T-helper 17 cell (primary cell): ENCODE data around the gene CACNA1G. TPM values are rescaled to one million over a fixed set of nuclear protein-coding genes. Genes with fewer than 3 reads are reported as not detected.

Experiments
- ATAC-seq: fragments of 150-1000 bp; cut with Tn5 transposase; 2 replicates; pipeline ENCODE4 v1.10.0; 2021; ENCODE audit warnings: mild to moderate bottlenecking, moderate library complexity
- DNase-seq, 3 donors: peaks; one replicate each; pipeline versions ENCODE4 v3.0.0 to v3.0.0-alpha.2; 2020 to 2021
- H3K9me3 ChIP-seq: one replicate; pipeline ENCODE4 v1.7.0; 2013; ENCODE audit warnings: low read length, mild to moderate bottlenecking; ENCODE audit not compliant: control insufficient read depth, poor library complexity, severe bottlenecking
- H3K27ac Mint-ChIP-seq: one replicate; pipeline ENCODE4 v1.8.0; 2022; ENCODE audit warnings: mild to moderate bottlenecking, moderate library complexity, mixed read lengths
- H3K27me3 Mint-ChIP-seq: one replicate; pipeline ENCODE4 v1.8.0; 2022; ENCODE audit warnings: mixed read lengths
- H3K36me3 Mint-ChIP-seq: one replicate; pipeline ENCODE4 v1.8.0; 2022; ENCODE audit warnings: low read depth, mixed read lengths
- H3K4me1 Mint-ChIP-seq: one replicate; pipeline ENCODE4 v1.8.0; 2022; ENCODE audit warnings: mild to moderate bottlenecking, mixed read lengths
- H3K4me3 Mint-ChIP-seq: one replicate; pipeline ENCODE4 v1.8.0; 2022; ENCODE audit warnings: mild to moderate bottlenecking, moderate library complexity, mixed read lengths
- total RNA-seq, 4 donors: library from RNA in 2 of 4; stranded (reverse) in 2 of 4; gene quantifications; one replicate each; pipeline ENCODE4 v1.2.3 and lab custom pipeline; 2022 to 2026

CACNA1G gene
- total RNA-seq, 2 donors from 2014 or later = 0.05 to 0.18 TPM

GRCh38 chr17:50536683-50537646, 23.6 kb upstream of the CACNA1G start:
- DNase-seq (no peak), ATAC-seq (no peak)
- H3K27me3 Mint-ChIP-seq = peaks cover 35% of the 10 kb centered on the region
- no peaks in the 10 kb centered on the region for H3K9me3 ChIP-seq
- H3K4me3 Mint-ChIP-seq = no peak overlapping the region
- peaks cover 16% of the 10 kb centered on the region for H3K4me1 Mint-ChIP-seq
- peaks cover 2% of the 10 kb centered on the region for H3K36me3 Mint-ChIP-seq
- H3K27ac Mint-ChIP-seq = no peak overlapping the region

- H3K27ac Mint-ChIP-seq = no peak overlapping the region
- H3K27me3 Mint-ChIP-seq = peaks cover 32% of the 10 kb centered on the region
- no peak overlapping the region for H3K4me3 Mint-ChIP-seq
- H3K36me3 Mint-ChIP-seq = peaks cover 2% of the 10 kb centered on the region
- H3K4me1 Mint-ChIP-seq = peaks cover 20% of the 10 kb centered on the region
- DNase-seq (no peak), ATAC-seq (no peak)
- H3K9me3 ChIP-seq = no peaks in the 10 kb centered on the region
Observed at GRCh38 chr17:50537721-50538548, 22.6 kb upstream of the CACNA1G start.

- H3K4me1 Mint-ChIP-seq = peaks cover 14% of the 10 kb centered on the region
- H3K27ac Mint-ChIP-seq = no peak overlapping the region
- no peak overlapping the region for H3K4me3 Mint-ChIP-seq
- DNase-seq (no peak), ATAC-seq (no peak)
- peaks cover 2% of the 10 kb centered on the region for H3K36me3 Mint-ChIP-seq
- peaks cover 24% of the 10 kb centered on the region for H3K27me3 Mint-ChIP-seq
- H3K9me3 ChIP-seq = no peaks in the 10 kb centered on the region
Observed at GRCh38 chr17:50538549-50539410, 21.7 kb upstream of the CACNA1G start.

DNA sequence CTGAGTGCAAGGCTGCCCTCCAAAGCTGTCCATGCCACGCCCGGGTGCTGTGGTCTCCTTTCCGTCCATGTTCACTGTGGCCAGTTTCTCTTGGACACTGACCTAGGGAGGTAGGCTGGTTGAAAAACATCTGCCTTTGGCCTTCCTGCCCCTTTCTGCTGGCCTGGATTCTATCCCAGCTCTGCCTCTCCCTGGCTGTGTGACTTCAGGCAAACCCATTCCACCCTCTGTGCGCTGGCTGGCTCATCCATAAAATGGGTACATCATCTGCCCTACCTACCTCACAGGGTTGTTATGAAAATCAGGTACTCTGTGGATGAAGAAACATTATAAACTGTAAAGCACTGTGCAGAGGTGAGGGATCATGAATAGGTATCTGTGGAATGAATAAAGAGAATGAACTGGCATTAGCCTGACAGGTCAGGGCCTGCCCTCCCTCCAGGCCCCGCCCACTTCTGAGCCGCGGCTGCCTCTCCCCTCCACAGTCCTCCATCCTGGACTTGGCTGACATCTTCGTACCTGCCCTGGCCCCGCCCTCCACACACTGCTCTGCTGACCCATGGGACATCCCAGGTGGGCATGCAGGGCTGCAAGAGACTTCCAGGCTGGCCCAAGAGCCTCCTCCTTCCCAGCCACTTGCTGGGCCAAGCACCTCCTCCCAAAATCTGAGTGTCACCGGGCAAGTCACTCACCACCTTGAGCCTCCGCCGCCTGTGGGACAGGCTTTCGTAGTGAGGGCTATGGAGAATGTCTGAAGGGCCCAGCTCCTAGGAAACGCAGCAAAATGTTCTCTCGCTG, 20.6 kb upstream of the CACNA1G start:
- no peak overlapping the region for H3K4me3 Mint-ChIP-seq

DNA sequence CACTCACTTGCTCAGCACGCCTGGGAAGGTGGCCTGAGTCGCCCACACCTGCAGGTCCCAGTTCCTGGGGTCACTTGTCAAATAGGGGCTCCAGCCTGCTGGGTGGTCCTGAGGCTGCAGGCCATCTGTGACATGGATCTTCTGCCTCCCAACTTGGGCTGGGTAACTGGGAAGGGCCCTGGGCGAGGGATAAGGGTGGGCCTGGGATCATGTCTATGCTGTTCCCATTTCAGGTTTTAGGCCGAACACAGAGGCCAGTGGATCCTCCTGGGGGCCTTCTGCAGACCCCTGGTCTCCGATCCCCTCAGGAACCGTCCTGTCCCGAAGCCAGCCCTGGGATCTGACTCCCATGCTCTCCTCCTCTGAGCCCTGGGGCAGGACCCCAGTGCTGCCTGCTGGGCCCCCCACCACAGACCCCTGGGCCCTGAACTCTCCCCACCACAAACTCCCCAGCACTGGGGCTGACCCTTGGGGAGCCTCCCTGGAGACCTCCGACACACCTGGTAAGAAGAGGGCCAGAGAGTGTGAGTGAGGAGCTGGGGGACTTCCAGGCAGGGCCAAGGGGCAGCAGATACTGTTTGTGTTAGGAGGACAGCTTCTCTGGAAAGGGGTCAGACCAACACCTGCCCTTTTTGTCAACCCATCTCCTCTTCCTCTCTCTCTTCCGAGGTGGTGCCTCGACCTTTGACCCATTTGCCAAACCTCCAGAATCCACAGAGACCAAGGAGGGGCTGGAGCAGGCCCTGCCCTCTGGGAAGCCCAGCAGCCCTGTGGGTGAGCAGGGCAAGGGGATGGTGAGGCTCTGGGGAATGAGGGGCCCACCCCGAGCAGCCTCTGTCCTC, 19.7 kb upstream of the CACNA1G start:
- no peaks in the 10 kb centered on the region for H3K9me3 ChIP-seq
- peaks cover 17% of the 10 kb centered on the region for H3K4me1 Mint-ChIP-seq
- no peak for ATAC-seq
- no peak for DNase-seq
- peak overlapping the region; percentile 89 for H3K4me3 Mint-ChIP-seq
- no peaks in the 10 kb centered on the region for H3K36me3 Mint-ChIP-seq
- H3K27ac Mint-ChIP-seq = no peak overlapping the region
- H3K27me3 Mint-ChIP-seq = peaks cover 19% of the 10 kb centered on the region

More for the DNA sequence above, 20.6 kb upstream of the CACNA1G start:
- no peaks in the 10 kb centered on the region for H3K9me3 ChIP-seq
- ATAC-seq = no peak
- Mint-ChIP-seq H3K4me1 (peaks cover 17% of the 10 kb centered on the region), H3K27me3 (peaks cover 25% of the 10 kb centered on the region), H3K27ac (no peak overlapping the region), H3K36me3 (peaks cover 2% of the 10 kb centered on the region)
- DNase-seq = no peak

- Mint-ChIP-seq H3K27ac (peak overlapping the region; percentile 54), H3K4me3 (peak overlapping the region; percentile 89), H3K27me3 (peaks cover 13% of the 10 kb centered on the region), H3K36me3 (no peaks in the 10 kb centered on the region), H3K4me1 (peaks cover 17% of the 10 kb centered on the region)
- ATAC-seq = no peak
- no peaks in the 10 kb centered on the region for H3K9me3 ChIP-seq
- no peak for DNase-seq
Observed at GRCh38 chr17:50541402-50541715, 19.2 kb upstream of the CACNA1G start.

DNA sequence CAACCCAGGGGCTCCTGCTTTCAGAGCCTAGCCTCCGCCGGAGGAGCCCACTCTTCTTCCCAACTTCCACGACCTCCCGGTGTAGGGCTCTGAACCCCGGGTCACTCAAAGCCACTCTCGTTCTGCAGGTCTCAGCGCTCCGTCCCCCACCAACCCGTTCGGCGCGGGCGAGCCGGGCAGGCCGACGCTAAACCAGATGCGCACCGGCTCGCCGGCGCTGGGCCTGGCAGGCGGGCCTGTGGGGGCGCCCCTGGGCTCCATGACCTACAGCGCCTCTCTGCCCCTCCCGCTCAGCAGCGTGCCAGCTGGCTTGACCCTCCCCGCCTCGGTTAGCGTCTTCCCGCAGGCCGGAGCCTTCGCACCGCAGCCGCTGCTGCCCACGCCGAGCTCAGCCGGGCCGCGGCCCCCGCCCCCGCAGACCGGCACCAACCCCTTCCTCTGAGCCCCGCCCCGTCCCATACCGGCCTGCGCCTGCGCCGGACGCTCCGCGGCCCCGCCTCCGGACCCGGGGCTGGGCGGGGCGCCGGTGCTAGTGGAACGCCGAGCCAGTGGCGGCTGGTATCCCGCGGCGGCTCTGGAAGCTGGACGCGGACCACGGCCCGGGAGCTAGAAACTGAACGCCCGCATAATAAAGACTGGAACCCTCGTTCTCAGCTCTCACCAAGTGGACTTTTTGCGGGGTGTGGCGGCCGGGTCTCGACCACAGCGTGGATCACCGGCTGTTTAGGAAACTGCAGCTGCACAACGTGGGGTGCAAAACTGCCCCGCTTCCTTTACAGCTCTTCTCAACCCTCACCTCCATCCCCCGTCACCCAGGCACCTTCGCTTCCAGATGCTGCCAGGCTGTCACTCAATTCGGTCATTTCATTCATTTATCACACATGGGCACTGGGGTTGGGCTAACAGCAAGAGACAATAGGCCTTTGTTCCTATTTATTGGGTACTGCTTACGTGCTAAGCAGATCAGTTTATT, 18.5 kb upstream of the CACNA1G start:
- Mint-ChIP-seq H3K27me3 (peaks cover 11% of the 10 kb centered on the region), H3K36me3 (no peaks in the 10 kb centered on the region), H3K4me3 (peak overlapping the region; percentile 89), H3K4me1 (peaks cover 19% of the 10 kb centered on the region), H3K27ac (peak overlapping the region; percentile 54)
- peak; percentile 73 to 81 (median 81) for DNase-seq
- H3K9me3 ChIP-seq = no peaks in the 10 kb centered on the region
- ATAC-seq = peak; percentile 87

- no peaks in the 10 kb centered on the region for H3K9me3 ChIP-seq
- Mint-ChIP-seq H3K4me1 (peaks cover 19% of the 10 kb centered on the region), H3K27ac (peak overlapping the region; percentile 54), H3K36me3 (no peaks in the 10 kb centered on the region), H3K4me3 (peak overlapping the region; percentile 89), H3K27me3 (peaks cover 11% of the 10 kb centered on the region)
- no peak for ATAC-seq
- DNase-seq = no peak
Observed at GRCh38 chr17:50542795-50543774, 17.4 kb upstream of the CACNA1G start.

DNA sequence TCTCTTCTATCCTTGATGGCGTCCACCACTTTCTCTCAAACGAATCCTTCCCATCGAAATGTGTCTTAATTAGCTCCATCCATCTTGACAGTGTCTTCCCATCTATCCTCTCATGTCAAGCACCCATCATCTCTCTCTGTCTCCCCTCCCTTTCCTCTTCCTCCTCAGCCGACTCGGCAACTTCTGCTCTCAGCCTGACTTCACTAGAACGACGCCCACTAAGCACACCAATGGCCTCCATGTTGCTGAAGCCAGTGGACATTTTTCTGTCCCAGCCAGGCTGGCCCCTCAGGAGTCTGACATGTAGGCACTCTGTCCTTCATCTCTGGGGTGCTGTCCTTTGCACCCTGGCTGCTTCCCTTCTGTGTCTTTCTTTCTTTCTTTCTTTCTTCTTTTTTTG, 16.0 kb upstream of the CACNA1G start:
- Mint-ChIP-seq H3K36me3 (no peaks in the 10 kb centered on the region), H3K27me3 (peaks cover 11% of the 10 kb centered on the region), H3K4me1 (peaks cover 17% of the 10 kb centered on the region), H3K4me3 (no peak overlapping the region), H3K27ac (peak overlapping the region; percentile 27)
- DNase-seq (no peak), ATAC-seq (no peak)
- H3K9me3 ChIP-seq = no peaks in the 10 kb centered on the region

GRCh38 chr17:50545311-50545710, 15.2 kb upstream of the CACNA1G start:
- Mint-ChIP-seq H3K27me3 (peaks cover 11% of the 10 kb centered on the region), H3K4me3 (no peak overlapping the region), H3K36me3 (no peaks in the 10 kb centered on the region), H3K4me1 (peaks cover 17% of the 10 kb centered on the region), H3K27ac (no peak overlapping the region)
- no peak for DNase-seq
- no peaks in the 10 kb centered on the region for H3K9me3 ChIP-seq
- no peak for ATAC-seq
